Tongue (tissue), 2 donors: ENCODE measurements around the gene SMIM8. TPM values are rescaled to one million over a fixed set of nuclear protein-coding genes. Genes with fewer than 3 reads are reported as not detected.

ENCODE experiments used
- DNase-seq: peaks from one replicate; pipeline ENCODE4 v3.0.0-alpha.2; 2015
- total RNA-seq: library from RNA; depleted of rRNA; stranded (reverse); fragments of >200 nt; gene quantifications from one replicate; pipeline ENCODE4 v1.2.3, GENCODE V29; 2014

The SMIM8 gene
- total RNA-seq, 1 donor from 2014 or later: 15.5 TPM

GRCh38 chr6:87336367-87336766 lies 14.0 kb downstream of the SMIM8 start:
- no peak for DNase-seq

DNA sequence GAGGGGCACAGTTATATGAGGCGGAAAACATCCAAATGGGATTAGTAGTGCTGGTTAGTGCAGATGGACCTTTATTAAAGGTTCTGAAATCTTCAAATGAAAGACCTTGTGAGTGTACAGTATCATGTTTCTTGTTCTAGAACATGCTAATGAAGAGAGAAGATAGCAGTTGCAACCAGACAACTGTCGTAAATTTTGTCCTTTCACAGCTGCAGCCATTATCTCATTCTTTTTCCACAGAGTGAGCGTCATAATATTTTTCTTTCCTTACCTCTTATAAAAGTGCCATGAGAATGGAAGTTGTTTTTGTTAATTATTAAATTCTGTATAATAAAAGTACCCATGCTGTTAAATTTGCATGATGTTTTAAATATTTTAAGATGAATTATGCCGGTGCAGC lies 17.8 kb downstream of the SMIM8 start:
- no peak for DNase-seq

DNA sequence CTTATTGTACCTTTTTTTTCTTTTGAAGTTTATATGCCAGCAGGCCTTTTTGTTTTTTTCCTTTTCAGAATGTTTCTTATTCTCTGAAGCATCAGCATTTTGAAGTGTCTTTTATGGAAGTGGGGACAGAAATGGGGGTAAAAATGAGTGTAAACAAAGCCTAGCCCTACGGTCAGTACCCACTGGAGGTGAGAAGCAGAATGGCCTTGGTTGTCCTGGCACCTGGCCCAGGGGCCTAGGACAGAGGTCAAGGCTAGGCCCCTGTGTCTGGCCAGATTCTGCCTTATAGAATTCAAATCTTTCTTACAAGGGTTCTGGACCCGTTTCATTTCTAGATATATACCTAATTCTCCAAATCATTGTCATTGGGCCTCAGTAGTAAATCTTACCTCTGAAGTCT lies 18.8 kb downstream of the SMIM8 start:
- no peak for DNase-seq

- DNase-seq: no peak
Measured at GRCh38 chr6:87341899-87342298, 19.5 kb downstream of the SMIM8 start.

- no peak for DNase-seq
Measured at GRCh38 chr6:87342829-87343228, 20.4 kb downstream of the SMIM8 start.

DNA sequence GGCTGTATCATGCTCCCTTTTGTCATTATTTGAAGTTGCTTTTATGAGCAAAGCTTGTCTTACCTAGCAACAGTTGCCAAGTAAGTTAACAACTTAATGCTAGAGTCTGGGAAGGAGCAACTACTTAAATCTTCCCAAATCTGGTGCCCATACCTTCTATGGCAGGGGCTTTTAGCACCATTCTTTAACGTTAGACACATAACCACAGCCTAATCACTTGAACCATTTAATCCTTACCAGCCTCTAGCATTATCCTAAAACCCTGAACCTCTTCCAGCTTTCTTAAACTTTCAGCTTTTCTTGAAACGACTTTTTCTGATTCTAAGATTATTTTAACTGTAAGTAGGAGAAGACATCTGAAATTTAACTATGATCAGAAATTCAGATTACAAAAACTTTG lies 22.3 kb downstream of the SMIM8 start, which contains the start of gene C6orf163:
Gene C6orf163 (plus strand): TSS at position 83 of the 400 bp plus-strand sequence. CDS start 287 bp downstream, at position 370.
- no peak for DNase-seq

DNA sequence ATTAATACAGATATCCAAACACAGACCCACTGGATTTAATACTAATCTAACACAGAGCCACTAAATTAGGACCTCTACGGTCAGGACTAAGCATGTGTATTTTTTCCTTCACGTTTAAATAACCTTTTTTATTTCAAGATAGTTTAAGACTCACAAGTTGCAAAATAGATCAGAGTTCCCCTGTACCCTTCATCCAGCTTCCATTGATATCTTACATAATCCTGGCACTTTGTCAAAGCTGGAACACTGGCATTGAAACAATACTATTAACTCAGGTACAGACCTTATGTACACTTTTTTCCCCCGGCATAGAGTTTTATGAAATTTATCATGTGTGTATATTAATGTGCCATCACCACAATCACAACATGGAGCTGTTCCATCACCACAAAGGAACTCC lies 24.3 kb downstream of the SMIM8 start:
- no peak for DNase-seq

DNA sequence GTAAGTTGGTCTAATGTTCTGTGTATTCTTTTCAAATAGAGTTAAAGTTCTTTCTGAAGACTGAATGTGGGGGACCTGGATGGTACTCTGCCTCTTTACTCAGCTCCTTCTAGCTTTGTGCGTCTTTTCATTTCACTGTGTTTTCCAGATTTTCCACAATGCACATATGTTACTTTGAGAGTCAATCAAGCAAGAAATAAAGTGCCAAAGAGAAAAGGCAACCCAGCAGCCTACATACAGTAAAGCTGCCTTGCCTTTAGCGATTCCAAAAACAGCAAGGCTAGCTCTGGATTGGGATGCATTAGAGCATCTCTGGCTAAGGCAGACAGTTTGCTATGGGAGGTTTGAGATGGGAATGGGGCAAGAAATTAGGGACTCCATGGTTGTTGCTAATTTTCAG lies 27.5 kb downstream of the SMIM8 start:
- DNase-seq: no peak

DNA sequence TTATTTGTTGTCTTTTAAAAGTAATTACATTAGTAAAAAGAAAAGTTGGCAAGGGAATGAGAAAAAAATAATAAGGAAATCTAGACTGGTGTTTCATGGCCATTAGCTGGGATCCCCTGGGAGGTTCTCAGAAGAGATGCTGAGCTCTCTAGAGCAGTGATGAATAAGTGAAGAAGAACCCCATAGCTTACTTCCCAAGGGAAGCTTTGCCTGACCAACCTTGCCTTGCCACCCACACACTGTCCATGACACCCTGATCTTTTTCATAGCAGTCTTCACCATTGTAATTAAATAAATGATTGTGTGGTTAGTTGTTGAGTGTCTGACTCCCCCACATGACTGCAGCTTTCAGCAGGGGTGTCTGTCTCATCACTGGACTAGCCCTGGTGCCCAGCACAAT lies 28.1 kb downstream of the SMIM8 start:
- DNase-seq: no peak

DNA sequence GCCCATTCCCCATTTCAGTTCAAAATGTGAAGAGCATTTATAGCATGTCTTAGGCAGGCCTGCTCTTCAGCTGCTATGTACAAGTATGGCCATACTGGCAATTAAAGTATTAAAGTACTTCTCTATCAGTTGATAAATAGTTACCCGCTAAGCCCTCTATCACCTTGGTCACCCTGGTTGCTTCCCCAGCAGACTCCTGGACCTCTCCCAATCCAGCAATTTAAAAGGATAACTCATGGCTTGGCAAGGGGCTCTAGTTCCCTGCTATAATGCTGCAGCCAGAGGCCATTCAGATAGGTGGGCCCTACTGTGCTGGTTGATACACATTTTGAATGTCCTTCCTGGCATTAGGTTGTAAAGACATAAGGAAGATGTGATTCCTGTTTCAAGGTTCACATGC lies 29.2 kb downstream of the SMIM8 start:
- no peak for DNase-seq

DNA sequence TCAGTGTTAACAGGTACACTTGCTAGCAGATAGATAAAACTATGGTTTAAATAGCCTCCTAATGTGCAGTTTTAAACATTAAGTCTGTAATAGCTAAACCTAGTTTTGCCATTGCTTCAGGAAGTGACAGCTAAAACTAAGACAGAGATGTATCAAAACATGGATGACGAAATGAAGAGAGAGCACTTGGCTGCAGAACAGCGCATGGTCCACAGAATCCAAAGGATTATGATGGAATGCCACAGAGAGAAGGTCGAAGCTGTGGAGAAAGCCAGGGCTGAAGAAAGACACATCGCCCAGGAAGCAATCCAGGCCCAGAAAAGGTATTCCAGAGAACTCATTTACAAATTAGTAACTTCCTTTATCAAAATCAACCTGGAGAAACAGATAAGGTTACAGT lies 33.8 kb downstream of the SMIM8 start:
- DNase-seq: no peak

DNA sequence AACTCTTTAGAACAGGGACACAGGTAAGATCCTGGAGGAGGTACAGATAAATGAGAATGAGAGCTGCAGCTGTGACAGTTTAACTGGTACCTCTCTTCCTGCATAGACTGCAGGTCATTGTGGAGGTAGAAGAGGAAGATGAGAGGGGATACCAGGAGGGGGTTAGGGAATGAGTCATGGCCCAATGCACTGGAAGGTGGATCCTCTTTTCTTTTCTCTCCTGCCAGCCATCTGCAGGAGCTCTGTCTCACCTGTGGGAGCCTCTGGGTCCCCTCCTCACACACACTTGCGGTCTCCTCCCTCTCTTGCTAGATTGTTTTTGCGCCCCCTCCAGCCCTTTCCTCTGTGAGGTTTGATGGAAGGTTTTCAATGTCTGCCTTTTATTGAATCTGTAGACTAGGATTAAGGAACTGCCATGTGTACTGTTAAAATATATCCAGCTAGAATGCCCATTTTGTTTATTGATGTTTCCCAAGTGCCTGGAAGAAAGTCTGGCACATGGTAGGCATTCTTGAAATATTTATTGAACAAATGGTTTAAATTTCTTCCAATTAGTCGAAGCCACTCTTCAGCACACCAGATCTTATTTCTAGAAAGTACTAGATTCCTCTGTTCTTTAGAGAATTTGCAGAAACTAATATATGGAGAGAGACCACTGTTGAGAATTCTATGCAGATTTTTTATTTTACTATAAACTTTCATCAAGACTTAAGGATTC lies 35.2 kb downstream of the SMIM8 start:
- no peak for DNase-seq

DNA sequence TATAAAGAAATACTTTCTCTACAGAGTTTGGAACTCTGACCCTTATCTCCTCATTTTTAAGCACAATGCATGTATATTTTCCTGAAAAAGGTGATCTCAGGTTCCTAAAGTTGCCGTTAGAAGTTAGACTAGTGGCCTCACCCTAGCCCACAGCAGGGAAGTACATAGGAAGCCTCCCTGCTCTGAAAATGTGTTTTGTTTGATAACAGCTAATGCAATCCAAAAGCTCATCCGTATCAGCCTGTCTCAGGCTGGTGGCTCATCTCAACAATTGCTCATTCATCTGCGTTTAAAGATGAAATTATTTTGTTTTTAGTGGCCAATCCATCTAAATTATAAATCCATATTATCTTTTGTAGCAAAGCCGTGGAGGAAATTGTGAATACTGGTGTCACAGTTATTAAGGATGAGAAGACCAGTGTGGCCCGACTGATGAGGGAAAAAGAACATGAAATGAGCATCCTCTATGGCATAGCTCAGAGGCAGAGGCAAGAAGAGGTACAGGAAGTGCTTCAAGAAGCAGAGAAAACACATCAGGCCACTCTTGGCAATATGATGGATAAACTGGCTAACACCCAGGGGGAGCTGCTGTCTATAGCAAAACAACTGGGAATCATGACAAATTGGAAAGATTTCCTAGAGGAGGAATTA lies 42.3 kb downstream of the SMIM8 start:
- DNase-seq: no peak

GRCh38 chr6:87366072-87366827 lies 43.9 kb downstream of the SMIM8 start:
- no peak for DNase-seq

GRCh38 chr6:87366899-87367298 lies 44.5 kb downstream of the SMIM8 start:
- no peak for DNase-seq

GRCh38 chr6:87373377-87373776 lies 51.0 kb downstream of the SMIM8 start:
- no peak for DNase-seq

GRCh38 chr6:87375315-87375714 lies 52.9 kb downstream of the SMIM8 start:
- DNase-seq: peak; percentile 25

- no peak for DNase-seq
Measured at GRCh38 chr6:87376643-87377042, 54.3 kb downstream of the SMIM8 start.

DNA sequence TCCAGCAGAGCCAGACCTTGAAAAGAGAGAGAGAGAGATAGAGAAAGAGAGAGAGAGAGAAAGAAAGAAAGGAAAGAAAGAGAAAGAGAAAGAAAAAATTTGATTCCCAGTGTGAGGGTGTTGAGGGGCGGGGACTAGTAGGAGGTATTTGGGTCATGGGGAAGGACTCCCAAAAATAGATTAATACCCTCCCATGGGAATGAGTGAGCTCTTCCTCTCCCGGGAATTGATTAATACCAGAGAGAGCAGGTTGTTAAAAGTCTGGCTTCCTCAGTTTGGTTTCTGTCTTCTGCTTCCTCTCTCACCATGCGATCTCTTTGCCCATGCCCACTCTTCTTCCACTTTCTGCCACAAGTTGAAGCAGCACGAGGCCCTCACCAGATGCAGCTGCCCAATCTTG lies 56.6 kb downstream of the SMIM8 start:
- DNase-seq: no peak

- DNase-seq: no peak
Measured at GRCh38 chr6:87382861-87383260, 60.5 kb downstream of the SMIM8 start.

- no peak for DNase-seq
Measured at GRCh38 chr6:87384038-87384437, 61.6 kb downstream of the SMIM8 start.

DNA sequence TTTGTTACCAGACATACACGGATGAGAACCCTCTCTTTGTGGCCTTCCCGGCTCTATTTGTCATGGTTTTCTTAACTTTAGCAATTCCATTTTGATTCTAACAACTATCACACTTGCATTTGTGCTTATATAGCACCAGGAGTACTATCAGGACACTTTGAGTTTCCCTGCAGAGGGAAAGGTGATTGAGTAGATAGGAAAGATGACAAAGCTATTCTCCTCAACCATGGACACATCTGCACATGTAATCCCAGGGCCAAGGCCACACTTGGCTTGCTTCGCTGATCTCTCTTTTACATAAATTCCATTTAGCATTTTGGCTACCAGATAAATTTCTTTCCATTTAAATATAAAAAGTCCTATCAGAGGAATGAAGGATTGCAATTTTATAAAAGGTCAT lies 62.1 kb downstream of the SMIM8 start:
- no peak for DNase-seq

- peak; percentile 14 for DNase-seq
Measured at GRCh38 chr6:87391334-87391733, 68.9 kb downstream of the SMIM8 start.
